ENCODE results near the gene SGMS1.

SGMS1 gene

GRCh38 chr10:50384238-50384637 lies 239.5 kb downstream of the SGMS1 start:
- in situ Hi-C loops (cut with MboI; ENCODE audit: low sequenced_read_pairs, unreplicated experiment), result no loop called here
- DNase-seq (ENCODE audit: low spot score), result no peak
- TF ChIP-seq CTCF (IDR thresholded peaks at IDR 0.05; ENCODE audit: borderline replicate concordance, control extremely low read depth, extremely low read depth, insufficient read depth, missing control alignments), result no peak

GRCh38 chr10:50382576-50383023 lies 241.2 kb downstream of the SGMS1 start:
- in situ Hi-C loops (cut with MboI; ENCODE audit: low sequenced_read_pairs, unreplicated experiment), result no loop called here
- DNase-seq (ENCODE audit: low spot score), result no peak
- no peak for TF ChIP-seq CTCF (IDR thresholded peaks at IDR 0.05; ENCODE audit: borderline replicate concordance, control extremely low read depth, extremely low read depth, insufficient read depth, missing control alignments)

- DNase-seq (ENCODE audit: low spot score), result no peak
- TF ChIP-seq CTCF (IDR thresholded peaks at IDR 0.05; ENCODE audit: borderline replicate concordance, control extremely low read depth, extremely low read depth, insufficient read depth, missing control alignments), result no peak
- in situ Hi-C loops (cut with MboI; ENCODE audit: low sequenced_read_pairs, unreplicated experiment), result no loop called here
Measured at GRCh38 chr10:50381642-50382041, 242.1 kb downstream of the SGMS1 start.

GRCh38 chr10:50379616-50380015 lies 244.1 kb downstream of the SGMS1 start:
- no peak for TF ChIP-seq CTCF (IDR thresholded peaks at IDR 0.05; ENCODE audit: borderline replicate concordance, control extremely low read depth, extremely low read depth, insufficient read depth, missing control alignments)
- no peak for DNase-seq (ENCODE audit: low spot score)
- in situ Hi-C loops (cut with MboI; ENCODE audit: low sequenced_read_pairs, unreplicated experiment), result no loop called here

GRCh38 chr10:50375745-50376144 lies 248.0 kb downstream of the SGMS1 start:
- in situ Hi-C loops (cut with MboI; ENCODE audit: low sequenced_read_pairs, unreplicated experiment), result no loop called here
- DNase-seq (ENCODE audit: low spot score), result no peak
- TF ChIP-seq CTCF (IDR thresholded peaks at IDR 0.05; ENCODE audit: borderline replicate concordance, control extremely low read depth, extremely low read depth, insufficient read depth, missing control alignments), result no peak

GRCh38 chr10:50375051-50375452 lies 248.7 kb downstream of the SGMS1 start:
- TF ChIP-seq CTCF (IDR thresholded peaks at IDR 0.05; ENCODE audit: borderline replicate concordance, control extremely low read depth, extremely low read depth, insufficient read depth, missing control alignments), result no peak
- no peak for DNase-seq (ENCODE audit: low spot score)
- in situ Hi-C loops (cut with MboI; ENCODE audit: low sequenced_read_pairs, unreplicated experiment), result no loop called here

Data from GM13976 (cell line).